NB4 (cell line): ENCODE results near the gene RAD51B.

Experiments used
- MYC ChIP-seq: IDR thresholded peaks from 2 replicates; pipeline ENCODE4 v1.6.1; 2011; ENCODE audit warnings: low read depth, low read length
- POLR2A ChIP-seq: IDR thresholded peaks from 2 replicates; pipeline ENCODE4 v1.6.1; 2011; ENCODE audit warnings: mild to moderate bottlenecking; ENCODE audit not compliant: insufficient read length; ENCODE audit errors: extremely low read depth
- TF ChIP-seq, protein P1 (sequence below): IDR thresholded peaks from one replicate; pipeline ENCODE4 v1.5.1; 2012; ENCODE audit warnings: low read depth, low read length

DNA sequence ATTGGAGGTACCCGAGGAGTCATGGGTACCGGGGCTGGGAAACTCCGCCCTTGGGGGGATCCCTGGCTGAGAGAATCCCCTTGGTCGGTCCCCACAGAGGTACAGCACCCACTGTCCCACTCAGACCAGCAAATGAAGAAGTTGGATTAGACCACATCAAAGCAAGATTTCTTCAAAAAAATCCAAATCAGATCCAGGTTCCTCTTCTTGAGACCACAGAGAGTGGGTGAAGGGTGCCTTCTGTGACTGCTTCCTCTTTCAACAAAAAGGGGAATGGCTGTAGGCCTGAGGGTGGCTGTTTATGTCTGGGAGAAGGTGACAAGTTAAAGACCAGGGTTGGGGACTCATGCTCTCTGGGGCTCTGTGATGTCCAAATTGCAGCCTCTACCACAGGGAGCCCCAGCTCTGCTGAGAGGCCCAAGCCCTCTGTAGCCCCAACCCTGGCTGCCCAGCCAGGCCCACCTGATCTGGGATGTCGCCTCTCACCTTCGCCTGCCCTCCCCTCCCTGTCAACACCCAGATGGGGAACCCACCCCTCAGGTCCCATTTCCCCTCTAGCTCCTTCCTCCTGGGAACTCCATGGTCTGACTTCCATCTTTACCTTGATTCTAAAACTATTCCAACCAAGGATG lies 922.4 kb downstream of the RAD51B start:
- TF ChIP-seq, protein P1, sequence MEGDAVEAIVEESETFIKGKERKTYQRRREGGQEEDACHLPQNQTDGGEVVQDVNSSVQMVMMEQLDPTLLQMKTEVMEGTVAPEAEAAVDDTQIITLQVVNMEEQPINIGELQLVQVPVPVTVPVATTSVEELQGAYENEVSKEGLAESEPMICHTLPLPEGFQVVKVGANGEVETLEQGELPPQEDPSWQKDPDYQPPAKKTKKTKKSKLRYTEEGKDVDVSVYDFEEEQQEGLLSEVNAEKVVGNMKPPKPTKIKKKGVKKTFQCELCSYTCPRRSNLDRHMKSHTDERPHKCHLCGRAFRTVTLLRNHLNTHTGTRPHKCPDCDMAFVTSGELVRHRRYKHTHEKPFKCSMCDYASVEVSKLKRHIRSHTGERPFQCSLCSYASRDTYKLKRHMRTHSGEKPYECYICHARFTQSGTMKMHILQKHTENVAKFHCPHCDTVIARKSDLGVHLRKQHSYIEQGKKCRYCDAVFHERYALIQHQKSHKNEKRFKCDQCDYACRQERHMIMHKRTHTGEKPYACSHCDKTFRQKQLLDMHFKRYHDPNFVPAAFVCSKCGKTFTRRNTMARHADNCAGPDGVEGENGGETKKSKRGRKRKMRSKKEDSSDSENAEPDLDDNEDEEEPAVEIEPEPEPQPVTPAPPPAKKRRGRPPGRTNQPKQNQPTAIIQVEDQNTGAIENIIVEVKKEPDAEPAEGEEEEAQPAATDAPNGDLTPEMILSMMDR: no peak
- TF ChIP-seq POLR2A (no peak), MYC (peak; percentile 44; the same call in 1 of the 2 replicates)
